Measurements from ENCODE around the gene RIF1. TPM values are rescaled to one million over a fixed set of nuclear protein-coding genes. Genes with fewer than 3 reads are reported as not detected.

The RIF1 gene
- total and polyA plus RNA-seq, 9 of the 15 experiments (the other 6 are each of a cell fraction or from before 2014, with no cell fraction given): 11.0 to 109 (median 44.2) TPM

DNA sequence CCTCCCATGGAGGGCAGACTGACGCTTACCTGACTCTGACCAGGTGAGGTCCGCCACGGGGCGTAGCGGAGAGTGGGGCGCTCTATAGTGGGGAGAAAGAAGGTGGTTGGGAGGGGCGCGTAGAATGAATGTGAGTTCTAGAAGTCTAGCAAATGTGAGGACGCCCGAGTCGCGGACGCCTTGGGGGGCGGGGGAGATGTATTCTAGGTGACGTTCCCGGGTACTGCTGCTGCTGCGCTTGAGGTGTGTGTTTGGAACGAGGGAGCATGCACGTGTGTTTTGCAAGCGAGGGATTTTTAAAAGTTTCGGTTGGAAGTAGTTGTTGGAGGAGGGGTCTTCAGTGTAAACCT lies 758 bp downstream of the RIF1 start:
- peak in 2 of 4 experiments; percentile 67 to 77 for DNase-seq (ENCODE audit: extremely low read depth in 1 of 4, low spot score in 3 of 4)
- intact Hi-C loops (cut with micrococcal nuclease): loop anchor here (1.0 kb wide), 2 partner anchors 121 to 149 kb away; partner anchors contain the start of genes NMI and RBM43
- no TSS peak for BruUV-seq (replicated peaks)
- peak overlapping the region; percentile 96 to 100 for H3K9ac ChIP-seq (ENCODE audit: insufficient read depth in 1 of 2, low read depth in 2 of 2, low read length in 2 of 2)
- H3K36me3 ChIP-seq (ENCODE audit: control insufficient read depth, insufficient read depth, low read length): peaks cover 43% of the 10 kb centered on the region
- H3K79me2 ChIP-seq (ENCODE audit: control insufficient read depth, insufficient read depth, low read length): peaks cover 58% of the 10 kb centered on the region
- H3K4me1 ChIP-seq (replicated peaks in 1 of 2; ENCODE audit: control insufficient read depth in 2 of 2, insufficient read depth in 2 of 2, low read length in 2 of 2): peaks cover 6 to 16% of the 10 kb centered on the region in 2 experiments; a peak in 4 of 5 replicates
- no peaks in the 10 kb centered on the region; the same call in 1 of the 2 replicates for H4K20me1 ChIP-seq (replicated peaks; ENCODE audit: control insufficient read depth, insufficient read depth, low read length)
- FAIRE-seq: no peak
- CTCF ChIA-PET (ENCODE audit: low intra/inter-chr PET ratio): no interaction called here
- WGBS (ENCODE audit: insufficient coverage, low coverage, missing lambda C conversion rate): under 1% methylated on average over 21 of the region's 21 CpGs
- no peaks in the 10 kb centered on the region for H3K9me3 ChIP-seq (replicated peaks; ENCODE audit: control insufficient read depth, insufficient read depth, low read depth, low read length)
- peak overlapping the region; percentile 96 for H3K27ac ChIP-seq (ENCODE audit: extremely low read depth, low read depth, low read length)
- H3K4me2 ChIP-seq (ENCODE audit: insufficient read depth, low read length): peak overlapping the region; percentile 96
- H2AFZ ChIP-seq (ENCODE audit: low read depth, low read length): peak overlapping the region; percentile 92
- no peaks in the 10 kb centered on the region for H3K9me1 ChIP-seq (ENCODE audit: control insufficient read depth, insufficient read depth, low read length)
- peak; percentile 69 for ATAC-seq
- H3K4me3 ChIP-seq: peak overlapping the region; percentile 98
- in situ Hi-C loops (cut with MboI): no loop called here
- POLR2A ChIA-PET: interaction anchor here (0.6 to 2.2 kb wide), 3 partner anchors 8 to 33 kb away, joined by 3 to 14 read pairs (median 9); no protein-coding TSS in a partner anchor
- H3K27me3 ChIP-seq (ENCODE audit: control insufficient read depth in 2 of 2, insufficient read depth in 2 of 2, low read length in 2 of 2): no peaks in the 10 kb centered on the region
- TF ChIP-seq POLR2AphosphoS5 (IDR thresholded peaks at IDR 0.05; ENCODE audit: control insufficient read depth, insufficient read depth, low read depth, low read length) (peak; percentile 58; the same call in 1 of the 2 replicates), CREM (IDR thresholded peaks at IDR 0.05; ENCODE audit: low read depth) (peak; percentile 53), RUNX1 (IDR thresholded peaks at IDR 0.05; ENCODE audit: low read depth) (no peak), NR4A1 (CRISPR knock-in tag; IDR thresholded peaks at IDR 0.05) (no peak), NR4A1 (tag; IDR thresholded peaks at IDR 0.05) (no peak), KHSRP (IDR thresholded peaks at IDR 0.05) (peak; percentile 15; the same call in 1 of the 2 replicates), CBFB (CRISPR knock-in tag; IDR thresholded peaks at IDR 0.05) (no peak), NCOA6 (IDR thresholded peaks at IDR 0.05) (no peak), KAT8 (IDR thresholded peaks at IDR 0.05; ENCODE audit: low read depth) (no peak), MXI1 (IDR thresholded peaks at IDR 0.05; ENCODE audit: low read depth, low read length) (0 out of 2 replicates have a peak, but pooled peaks have one; percentile 47), ZBED1 (IDR thresholded peaks at IDR 0.05) (no peak), CREB1 (IDR thresholded peaks at IDR 0.05) (no peak), CREB1 (CRISPR knock-in tag; IDR thresholded peaks at IDR 0.05) (0 out of 2 replicates have a peak, but pooled peaks have one; percentile 19), FOXA1 (IDR thresholded peaks at IDR 0.05; ENCODE audit: borderline replicate concordance) (no peak), POLR3A (IDR thresholded peaks at IDR 0.05; ENCODE audit: borderline replicate concordance, extremely low read depth, insufficient read depth, insufficient read length) (no peak), TCF7L2 (IDR thresholded peaks at IDR 0.05; ENCODE audit: low read depth, low read length) (no peak)
- TF ChIP-seq, protein P1, sequence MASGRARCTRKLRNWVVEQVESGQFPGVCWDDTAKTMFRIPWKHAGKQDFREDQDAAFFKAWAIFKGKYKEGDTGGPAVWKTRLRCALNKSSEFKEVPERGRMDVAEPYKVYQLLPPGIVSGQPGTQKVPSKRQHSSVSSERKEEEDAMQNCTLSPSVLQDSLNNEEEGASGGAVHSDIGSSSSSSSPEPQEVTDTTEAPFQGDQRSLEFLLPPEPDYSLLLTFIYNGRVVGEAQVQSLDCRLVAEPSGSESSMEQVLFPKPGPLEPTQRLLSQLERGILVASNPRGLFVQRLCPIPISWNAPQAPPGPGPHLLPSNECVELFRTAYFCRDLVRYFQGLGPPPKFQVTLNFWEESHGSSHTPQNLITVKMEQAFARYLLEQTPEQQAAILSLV (tag; IDR thresholded peaks at IDR 0.05): no peak
- TF ChIP-seq, protein P2, sequence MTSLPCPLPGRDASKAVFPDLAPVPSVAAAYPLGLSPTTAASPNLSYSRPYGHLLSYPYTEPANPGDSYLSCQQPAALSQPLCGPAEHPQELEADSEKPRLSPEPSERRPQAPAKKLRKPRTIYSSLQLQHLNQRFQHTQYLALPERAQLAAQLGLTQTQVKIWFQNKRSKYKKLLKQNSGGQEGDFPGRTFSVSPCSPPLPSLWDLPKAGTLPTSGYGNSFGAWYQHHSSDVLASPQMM (CRISPR knock-in tag; IDR thresholded peaks at IDR 0.05): no peak
- TF ChIP-seq, protein P3, sequence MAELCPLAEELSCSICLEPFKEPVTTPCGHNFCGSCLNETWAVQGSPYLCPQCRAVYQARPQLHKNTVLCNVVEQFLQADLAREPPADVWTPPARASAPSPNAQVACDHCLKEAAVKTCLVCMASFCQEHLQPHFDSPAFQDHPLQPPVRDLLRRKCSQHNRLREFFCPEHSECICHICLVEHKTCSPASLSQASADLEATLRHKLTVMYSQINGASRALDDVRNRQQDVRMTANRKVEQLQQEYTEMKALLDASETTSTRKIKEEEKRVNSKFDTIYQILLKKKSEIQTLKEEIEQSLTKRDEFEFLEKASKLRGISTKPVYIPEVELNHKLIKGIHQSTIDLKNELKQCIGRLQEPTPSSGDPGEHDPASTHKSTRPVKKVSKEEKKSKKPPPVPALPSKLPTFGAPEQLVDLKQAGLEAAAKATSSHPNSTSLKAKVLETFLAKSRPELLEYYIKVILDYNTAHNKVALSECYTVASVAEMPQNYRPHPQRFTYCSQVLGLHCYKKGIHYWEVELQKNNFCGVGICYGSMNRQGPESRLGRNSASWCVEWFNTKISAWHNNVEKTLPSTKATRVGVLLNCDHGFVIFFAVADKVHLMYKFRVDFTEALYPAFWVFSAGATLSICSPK (IDR thresholded peaks at IDR 0.05; ENCODE audit: borderline replicate concordance): peak; percentile 76; the same call in 1 of the 2 replicates
- TF ChIP-seq, protein P4, sequence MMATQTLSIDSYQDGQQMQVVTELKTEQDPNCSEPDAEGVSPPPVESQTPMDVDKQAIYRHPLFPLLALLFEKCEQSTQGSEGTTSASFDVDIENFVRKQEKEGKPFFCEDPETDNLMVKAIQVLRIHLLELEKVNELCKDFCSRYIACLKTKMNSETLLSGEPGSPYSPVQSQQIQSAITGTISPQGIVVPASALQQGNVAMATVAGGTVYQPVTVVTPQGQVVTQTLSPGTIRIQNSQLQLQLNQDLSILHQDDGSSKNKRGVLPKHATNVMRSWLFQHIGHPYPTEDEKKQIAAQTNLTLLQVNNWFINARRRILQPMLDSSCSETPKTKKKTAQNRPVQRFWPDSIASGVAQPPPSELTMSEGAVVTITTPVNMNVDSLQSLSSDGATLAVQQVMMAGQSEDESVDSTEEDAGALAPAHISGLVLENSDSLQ (IDR thresholded peaks at IDR 0.05): no peak

All from K562 (cell line).